Glutamatergic neuron (in vitro differentiated cells): Measurements from ENCODE around the gene GSTM2. TPM values are rescaled to one million over a fixed set of nuclear protein-coding genes. Genes with fewer than 3 reads are reported as not detected.

Source experiments
- DNase-seq: peaks from one replicate; pipeline ENCODE4 v3.0.0; 2022
- H3K27ac Mint-ChIP-seq: one replicate; pipeline ENCODE4 v1.8.0; 2020; ENCODE audit warnings: mild to moderate bottlenecking, mixed read lengths, inconsistent platforms; ENCODE audit not compliant: unreplicated experiment
- H3K27me3 Mint-ChIP-seq: one replicate; pipeline ENCODE4 v1.8.0; 2020; ENCODE audit warnings: mild to moderate bottlenecking, moderate library complexity, mixed read lengths, inconsistent platforms; ENCODE audit not compliant: unreplicated experiment
- H3K36me3 Mint-ChIP-seq: one replicate; pipeline ENCODE4 v1.8.0; 2020; ENCODE audit warnings: mild to moderate bottlenecking, mixed read lengths, inconsistent platforms; ENCODE audit not compliant: unreplicated experiment
- H3K4me1 Mint-ChIP-seq: one replicate; pipeline ENCODE4 v1.8.0; 2020; ENCODE audit warnings: mild to moderate bottlenecking, low read depth, mixed read lengths, inconsistent platforms; ENCODE audit not compliant: unreplicated experiment
- H3K4me3 Mint-ChIP-seq: one replicate; pipeline ENCODE4 v1.8.0; 2020; ENCODE audit warnings: mild to moderate bottlenecking, mixed read lengths, inconsistent platforms; ENCODE audit not compliant: unreplicated experiment
- H3K9me3 Mint-ChIP-seq: one replicate; pipeline ENCODE4 v1.8.0; 2020; ENCODE audit warnings: mild to moderate bottlenecking, moderate library complexity, mixed read lengths, inconsistent platforms; ENCODE audit not compliant: unreplicated experiment
- CTCF ChIP-seq: fragments of 200-600 bp; sonication (generic); IDR thresholded peaks from one replicate; pipeline ENCODE4 v1.5.0; 2021; ENCODE audit not compliant: partially characterized antibody, unreplicated experiment
- total RNA-seq: library from RNA; stranded (reverse); fragmentation: NEBNext Ultra II Directional; extraction: Animal tissue kit (Norgen Biotek cat#: 25700); gene quantifications from one replicate; pipeline ENCODE4 v1.2.1, GENCODE V29; 2021; ENCODE audit not compliant: unreplicated experiment

The GSTM2 gene
- total RNA-seq, 1 donor from 2014 or later = 33.6 TPM

- H3K27ac Mint-ChIP-seq = no peak overlapping the region
- H3K4me3 Mint-ChIP-seq = no peak overlapping the region
Measured at GRCh38 chr1:109627692-109628399, 40.0 kb upstream of the GSTM2 start.

GRCh38 chr1:109628540-109629321 is 39.1 kb upstream of the GSTM2 start:
- Mint-ChIP-seq H3K9me3 (peaks cover 8% of the 10 kb centered on the region), H3K27me3 (peaks cover 10% of the 10 kb centered on the region), H3K36me3 (no peaks in the 10 kb centered on the region), H3K27ac (no peak overlapping the region), H3K4me1 (peaks cover 18% of the 10 kb centered on the region), H3K4me3 (no peak overlapping the region)
- TF ChIP-seq CTCF = no peak
- DNase-seq = no peak

More at GRCh38 chr1:109627692-109628399, 40.0 kb upstream of the GSTM2 start:
- TF ChIP-seq CTCF = no peak
- Mint-ChIP-seq H3K4me1 (peaks cover 18% of the 10 kb centered on the region), H3K36me3 (no peaks in the 10 kb centered on the region), H3K27me3 (peaks cover 10% of the 10 kb centered on the region), H3K9me3 (peaks cover 8% of the 10 kb centered on the region)
- DNase-seq = no peak

- peaks cover 8% of the 10 kb centered on the region for H3K9me3 Mint-ChIP-seq
- no peak for DNase-seq
- TF ChIP-seq CTCF = no peak
- no peaks in the 10 kb centered on the region for H3K36me3 Mint-ChIP-seq
- peaks cover 18% of the 10 kb centered on the region for H3K4me1 Mint-ChIP-seq
- no peak overlapping the region for H3K4me3 Mint-ChIP-seq
- peaks cover 10% of the 10 kb centered on the region for H3K27me3 Mint-ChIP-seq
- H3K27ac Mint-ChIP-seq = no peak overlapping the region
Measured at GRCh38 chr1:109629372-109630030, 38.4 kb upstream of the GSTM2 start.

GRCh38 chr1:109630081-109630897 is 37.6 kb upstream of the GSTM2 start:
- Mint-ChIP-seq H3K9me3 (peaks cover 8% of the 10 kb centered on the region), H3K27me3 (peaks cover 9% of the 10 kb centered on the region), H3K27ac (no peak overlapping the region), H3K36me3 (no peaks in the 10 kb centered on the region), H3K4me1 (peaks cover 14% of the 10 kb centered on the region), H3K4me3 (no peak overlapping the region)
- peak; percentile 45 for TF ChIP-seq CTCF
- DNase-seq = no peak
